Measurements from ENCODE around the gene CCDC70.

GRCh38 chr13:51905787-51906186, 44.0 kb downstream of the CCDC70 start:
- TF ChIP-seq CTCF (IDR thresholded peaks at IDR 0.05; ENCODE audit: low read length) (no peak), EZH2phosphoT487 (IDR thresholded peaks at IDR 0.05; ENCODE audit: low read length) (no peak), EZH2 (optimal IDR thresholded peaks at IDR 0.05; ENCODE audit: low read depth, low read length) (no peak)
